Activated CD8-positive, alpha-beta T cell treated with anti-CD3 and anti-CD28 coated beads, Interleukin-2, amount 10 ng/mL, durations not matched to agents 7 days and 5 days (primary cell): ENCODE measurements around the gene MKNK1. TPM values are rescaled to one million over a fixed set of nuclear protein-coding genes. Genes with fewer than 3 reads are reported as not detected.
A peak's percentile ranks its signal among the peaks of the same experiment; 100 is the strongest.

ENCODE experiments used
- ATAC-seq: fragments of 150-1000 bp; cut with Tn5 transposase; one replicate; pipeline ENCODE4 v1.10.0; 2021; ENCODE audit warnings: moderate library complexity
- CTCF ChIA-PET: fragments of 350-600 bp; sonication (Branson Sonifier 250); formaldehyde crosslinking; loops from one replicate; lab custom pipeline; 2021; ENCODE audit warnings: antibody characterized with exemption; lab: Charles Lee
- POLR2A ChIA-PET: fragments of 350-600 bp; sonication (Branson Sonifier 250); formaldehyde crosslinking; loops from one replicate; lab custom pipeline; 2021; ENCODE audit warnings: antibody characterized with exemption; lab: Charles Lee
- DNase-seq: peaks from one replicate; pipeline ENCODE4 v3.0.0-alpha.2; 2020
- H3K27ac Mint-ChIP-seq: one replicate; pipeline ENCODE4 v1.8.0; 2021; ENCODE audit warnings: mild to moderate bottlenecking, mixed read lengths
- H3K27me3 Mint-ChIP-seq: one replicate; pipeline ENCODE4 v1.8.0; 2021; ENCODE audit warnings: low read depth, mixed read lengths
- H3K36me3 Mint-ChIP-seq: one replicate; pipeline ENCODE4 v1.8.0; 2021; ENCODE audit warnings: low read depth, mixed read lengths
- H3K4me1 Mint-ChIP-seq: one replicate; pipeline ENCODE4 v1.8.0; 2021; ENCODE audit warnings: low read depth, mixed read lengths
- H3K4me3 Mint-ChIP-seq: one replicate; pipeline ENCODE4 v1.8.0; 2021; ENCODE audit warnings: mild to moderate bottlenecking, mixed read lengths
- H3K9me3 Mint-ChIP-seq: one replicate; pipeline ENCODE4 v1.8.0; 2022; ENCODE audit warnings: mixed read lengths; ENCODE audit not compliant: insufficient read depth
- total RNA-seq, 2 experiments: library from RNA; stranded (reverse); gene quantifications; one replicate each; pipeline ENCODE4 v1.2.3, GENCODE V29; 2021

MKNK1 gene
- total RNA-seq, 2 experiments from 2014 or later: 68.9 to 72.3 TPM

DNA sequence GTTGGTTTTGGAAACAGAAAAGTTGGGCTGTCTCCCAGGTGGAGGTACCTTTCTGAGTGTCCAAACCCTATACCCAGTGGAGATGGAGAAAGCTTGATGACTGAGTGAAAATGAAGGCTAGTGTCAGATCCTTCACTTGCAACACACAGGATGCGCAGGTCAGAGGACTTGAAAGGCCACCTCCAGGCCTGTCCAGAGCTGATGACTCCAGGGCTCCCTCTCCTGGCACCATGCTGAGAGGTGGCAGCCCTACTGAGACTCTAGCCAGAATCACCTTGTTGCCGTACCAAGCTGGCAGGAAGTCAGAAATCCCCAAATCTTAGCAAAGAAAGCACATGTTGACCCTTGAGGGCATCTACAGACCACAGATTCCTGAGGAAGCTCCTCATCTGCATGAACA, 69.0 kb downstream of the MKNK1 start:
- Mint-ChIP-seq H3K36me3 (no peaks in the 10 kb centered on the region), H3K9me3 (no peaks in the 10 kb centered on the region), H3K4me3 (no peak overlapping the region), H3K4me1 (peaks cover 2% of the 10 kb centered on the region), H3K27me3 (peaks cover 34% of the 10 kb centered on the region), H3K27ac (no peak overlapping the region)
- POLR2A ChIA-PET: no interaction called here
- CTCF ChIA-PET: interaction anchor here (0.5 to 4.6 kb wide), 16 partner anchors 9 to 190 kb away, joined by 3 to 36 read pairs (median 5); no protein-coding TSS in a partner anchor
- ATAC-seq (no peak), DNase-seq (peak; percentile 55)

- ATAC-seq (peak; percentile 81), DNase-seq (peak; percentile 56)
- POLR2A ChIA-PET: interaction anchor here (0.7 kb wide), 1 partner anchor 16 kb away, joined by 4 read pairs; no protein-coding TSS in a partner anchor
- peaks cover 34% of the 10 kb centered on the region for H3K27me3 Mint-ChIP-seq
- no peak overlapping the region for H3K27ac Mint-ChIP-seq
- no peaks in the 10 kb centered on the region for H3K36me3 Mint-ChIP-seq
- CTCF ChIA-PET: interaction anchor here (0.8 to 4.6 kb wide), 17 partner anchors 9 to 192 kb away, joined by 3 to 36 read pairs (median 5); partner anchors contain the start of genes EFCAB14, MKNK1 and MOB3C
- H3K9me3 Mint-ChIP-seq: no peaks in the 10 kb centered on the region
- H3K4me3 Mint-ChIP-seq: peak overlapping the region; percentile 55
- peaks cover 13% of the 10 kb centered on the region for H3K4me1 Mint-ChIP-seq
These were observed 70.7 kb downstream of the MKNK1 start for GRCh38 chr1:46533179-46533864.

GRCh38 chr1:46532498-46533178, 71.4 kb downstream of the MKNK1 start:
- H3K4me1 Mint-ChIP-seq: peaks cover 18% of the 10 kb centered on the region
- H3K27ac Mint-ChIP-seq: no peak overlapping the region
- peaks cover 34% of the 10 kb centered on the region for H3K27me3 Mint-ChIP-seq
- CTCF ChIA-PET: interaction anchor here (0.8 to 4.6 kb wide), 16 partner anchors 10 to 193 kb away, joined by 3 to 36 read pairs (median 5); partner anchors contain the start of genes EFCAB14, MKNK1 and MOB3C
- POLR2A ChIA-PET: no interaction called here
- ATAC-seq (peak; percentile 88), DNase-seq (peak; percentile 80)
- no peaks in the 10 kb centered on the region for H3K36me3 Mint-ChIP-seq
- no peaks in the 10 kb centered on the region for H3K9me3 Mint-ChIP-seq
- no peak overlapping the region for H3K4me3 Mint-ChIP-seq

GRCh38 chr1:46532095-46532494, 72.0 kb downstream of the MKNK1 start:
- ATAC-seq: no peak
- H3K27me3 Mint-ChIP-seq: peaks cover 35% of the 10 kb centered on the region
- no peaks in the 10 kb centered on the region for H3K9me3 Mint-ChIP-seq
- H3K4me3 Mint-ChIP-seq: no peak overlapping the region
- CTCF ChIA-PET: interaction anchor here (1.2 to 4.6 kb wide), 4 partner anchors 11 to 193 kb away, joined by 7 to 36 read pairs (median 20); partner anchors contain the start of gene MKNK1
- no peaks in the 10 kb centered on the region for H3K36me3 Mint-ChIP-seq
- peaks cover 18% of the 10 kb centered on the region for H3K4me1 Mint-ChIP-seq
- DNase-seq: no peak
- POLR2A ChIA-PET: no interaction called here
- no peak overlapping the region for H3K27ac Mint-ChIP-seq

DNA sequence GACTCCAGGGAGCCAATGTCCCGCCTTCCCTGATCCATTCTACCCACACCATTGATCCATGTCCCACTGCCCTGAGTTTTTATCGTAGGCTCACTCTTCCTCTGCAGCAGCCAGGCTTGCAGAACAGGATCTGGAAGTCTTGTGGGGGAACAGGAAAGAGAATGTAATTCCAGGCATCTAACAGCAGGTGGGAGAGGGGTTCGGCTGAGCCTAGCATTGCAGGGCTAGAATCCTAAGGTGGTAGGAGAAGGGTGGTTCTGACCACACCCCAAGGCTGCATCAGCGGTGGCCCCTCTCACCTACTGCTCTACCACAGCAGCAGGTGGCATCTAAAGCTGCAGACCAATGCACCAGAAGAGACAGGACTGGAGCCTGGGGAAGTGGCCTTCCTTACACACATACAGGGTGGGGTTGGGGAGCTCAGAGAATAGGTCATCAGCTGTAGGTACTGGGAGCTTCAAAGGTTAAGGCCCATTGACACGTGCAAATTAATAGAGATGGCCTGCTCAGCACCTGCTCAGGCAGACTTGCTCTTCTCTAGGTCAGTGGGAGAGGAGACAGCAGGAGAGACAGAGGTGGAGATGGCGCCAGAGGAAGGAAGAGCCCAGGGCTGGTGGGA, 73.2 kb downstream of the MKNK1 start:
- H3K4me3 Mint-ChIP-seq: no peak overlapping the region
- POLR2A ChIA-PET: interaction anchor here (0.9 kb wide), 1 partner anchor 73 kb away, joined by 4 read pairs; the partner anchor contains the start of gene MKNK1
- DNase-seq (no peak), ATAC-seq (no peak)
- H3K4me1 Mint-ChIP-seq: peaks cover 18% of the 10 kb centered on the region
- H3K27ac Mint-ChIP-seq: peak overlapping the region; percentile 12
- no peaks in the 10 kb centered on the region for H3K36me3 Mint-ChIP-seq
- H3K27me3 Mint-ChIP-seq: peaks cover 27% of the 10 kb centered on the region
- CTCF ChIA-PET: interaction anchor here (1.1 to 6.4 kb wide), 7 partner anchors 13 to 194 kb away, joined by 3 to 154 read pairs (median 21); partner anchors contain the start of genes EFCAB14 and MKNK1
- H3K9me3 Mint-ChIP-seq: no peaks in the 10 kb centered on the region

- Mint-ChIP-seq H3K27me3 (peaks cover 28% of the 10 kb centered on the region), H3K27ac (no peak overlapping the region), H3K4me3 (no peak overlapping the region), H3K9me3 (no peaks in the 10 kb centered on the region), H3K4me1 (peaks cover 18% of the 10 kb centered on the region), H3K36me3 (no peaks in the 10 kb centered on the region)
- ChIA-PET POLR2A (interaction anchor here (0.9 kb wide), 1 partner anchor 73 kb away, joined by 4 read pairs; the partner anchor contains the start of gene MKNK1), CTCF (interaction anchor here (0.9 to 6.4 kb wide), 20 partner anchors 7 to 195 kb away, joined by 3 to 154 read pairs (median 8); partner anchors contain the start of genes EFCAB14 and MKNK1)
- no peak for ATAC-seq
- DNase-seq: no peak
These were observed 73.8 kb downstream of the MKNK1 start for GRCh38 chr1:46530311-46530710.

DNA sequence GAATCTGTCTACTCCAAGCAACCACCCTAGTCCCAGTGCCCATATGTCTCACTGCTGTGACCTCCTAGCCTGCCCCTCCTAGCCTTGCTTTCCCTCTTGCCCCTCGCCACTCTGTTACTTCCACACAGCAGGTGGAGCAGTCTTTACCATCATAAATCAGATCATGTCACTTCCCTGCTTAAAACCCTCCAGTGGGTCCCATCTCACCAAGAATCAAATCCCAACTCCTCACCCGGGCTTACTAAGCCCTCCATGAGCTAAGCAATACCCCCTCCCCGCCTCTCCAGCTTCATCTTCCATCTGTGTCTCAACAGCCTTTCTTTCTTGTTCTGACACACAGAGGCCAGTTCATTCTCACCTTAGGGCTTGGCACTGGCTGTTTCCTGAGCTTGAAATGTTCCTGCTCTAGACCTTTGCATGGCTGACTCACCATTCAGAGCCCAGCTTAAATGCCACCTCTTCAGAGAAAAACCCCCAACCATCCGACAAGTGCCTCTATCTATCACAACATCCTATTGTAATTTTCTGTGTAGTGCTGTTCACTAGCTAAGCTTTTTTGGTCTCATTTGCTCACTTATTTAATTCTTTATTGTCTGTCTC, 74.9 kb downstream of the MKNK1 start:
- CTCF ChIA-PET: interaction anchor here (0.6 to 6.4 kb wide), 33 partner anchors 9 to 664 kb away, joined by 3 to 154 read pairs (median 4); partner anchors contain the start of genes MKNK1 and MOB3C
- ATAC-seq (no peak), DNase-seq (no peak)
- Mint-ChIP-seq H3K36me3 (no peaks in the 10 kb centered on the region), H3K27ac (no peak overlapping the region), H3K9me3 (no peaks in the 10 kb centered on the region), H3K27me3 (peaks cover 21% of the 10 kb centered on the region), H3K4me1 (peaks cover 20% of the 10 kb centered on the region), H3K4me3 (no peak overlapping the region)
- POLR2A ChIA-PET: interaction anchor here (0.5 to 1.1 kb wide), 5 partner anchors 10 to 831 kb away, joined by 3 to 6 read pairs (median 4); partner anchors contain the start of gene EFCAB14

DNA sequence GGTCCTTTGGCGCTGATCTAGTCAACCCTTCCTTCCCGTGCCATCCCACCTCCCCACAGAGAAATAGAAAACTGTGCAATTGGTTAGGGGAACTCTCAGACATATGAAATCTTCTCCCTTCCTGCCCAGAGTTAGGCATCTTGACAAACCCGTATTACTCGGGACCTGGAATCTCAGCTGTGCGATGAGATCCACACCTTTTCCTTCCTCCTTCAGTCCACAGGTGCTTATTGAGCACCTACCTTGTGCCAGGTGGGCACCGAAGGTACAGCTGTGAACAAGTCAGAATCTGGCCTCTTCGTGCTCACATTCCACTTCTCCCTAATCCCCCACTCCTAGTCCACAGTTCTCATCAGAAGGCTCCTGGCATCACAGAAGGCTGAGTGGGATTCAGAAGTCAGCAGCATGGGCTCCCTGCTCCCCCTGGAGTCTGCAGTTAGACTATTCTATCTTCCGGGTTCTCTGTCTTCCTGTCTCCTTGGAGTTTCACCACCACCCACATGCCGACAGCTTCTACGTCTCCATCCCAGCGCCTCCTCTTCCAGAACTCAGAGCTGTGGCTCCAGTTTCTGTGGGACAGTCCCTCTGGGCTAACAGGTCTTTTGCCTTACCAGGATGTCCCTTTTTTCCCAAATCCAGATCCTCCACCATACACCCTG, 75.6 kb downstream of the MKNK1 start:
- no peak overlapping the region for H3K27ac Mint-ChIP-seq
- no peak overlapping the region for H3K4me3 Mint-ChIP-seq
- H3K9me3 Mint-ChIP-seq: no peaks in the 10 kb centered on the region
- H3K27me3 Mint-ChIP-seq: peaks cover 18% of the 10 kb centered on the region
- CTCF ChIA-PET: interaction anchor here (0.6 to 6.4 kb wide), 29 partner anchors 9 to 664 kb away, joined by 3 to 154 read pairs (median 5); partner anchors contain the start of gene MOB3C
- POLR2A ChIA-PET: interaction anchor here (0.5 to 1.1 kb wide), 5 partner anchors 8 to 830 kb away, joined by 3 to 6 read pairs (median 3); no protein-coding TSS in a partner anchor
- DNase-seq (no peak), ATAC-seq (no peak)
- no peaks in the 10 kb centered on the region for H3K36me3 Mint-ChIP-seq
- peaks cover 19% of the 10 kb centered on the region for H3K4me1 Mint-ChIP-seq

GRCh38 chr1:46527474-46528296, 76.4 kb downstream of the MKNK1 start:
- no peak overlapping the region for H3K27ac Mint-ChIP-seq
- ATAC-seq: peak; percentile 67
- H3K9me3 Mint-ChIP-seq: no peaks in the 10 kb centered on the region
- H3K36me3 Mint-ChIP-seq: no peaks in the 10 kb centered on the region
- CTCF ChIA-PET: interaction anchor here (0.9 to 6.4 kb wide), 16 partner anchors 10 to 149 kb away, joined by 3 to 154 read pairs (median 8); partner anchors contain the start of gene DMBX1
- POLR2A ChIA-PET: interaction anchor here (0.7 kb wide), 1 partner anchor 9 kb away, joined by 3 read pairs; no protein-coding TSS in a partner anchor
- peaks cover 20% of the 10 kb centered on the region for H3K4me1 Mint-ChIP-seq
- no peak overlapping the region for H3K4me3 Mint-ChIP-seq
- H3K27me3 Mint-ChIP-seq: peaks cover 18% of the 10 kb centered on the region
- DNase-seq: peak; percentile 86
